ENCODE results near the gene OPCML.

OPCML gene

DNA sequence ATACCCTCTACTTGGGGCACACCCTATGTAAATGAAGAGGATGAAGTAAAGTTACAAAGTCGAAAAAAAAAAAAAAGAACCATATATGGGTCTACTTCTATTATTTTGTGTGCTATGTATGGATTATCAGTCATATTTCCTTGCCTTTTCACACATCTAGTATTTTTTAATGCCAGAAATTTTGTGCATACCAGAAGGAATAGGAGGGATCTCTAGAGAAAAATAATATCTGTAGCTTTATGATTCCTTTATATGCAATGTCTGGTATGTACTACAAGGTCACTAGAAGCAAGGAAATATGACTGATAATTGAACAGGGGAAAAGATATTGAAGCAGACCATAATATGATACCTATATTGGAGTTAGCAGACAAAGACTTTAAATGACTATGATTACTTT is 713.4 kb downstream of the OPCML start:
- no peak for FAIRE-seq

GRCh38 chr11:132817387-132817786 is 714.9 kb downstream of the OPCML start:
- FAIRE-seq, result no peak

DNA sequence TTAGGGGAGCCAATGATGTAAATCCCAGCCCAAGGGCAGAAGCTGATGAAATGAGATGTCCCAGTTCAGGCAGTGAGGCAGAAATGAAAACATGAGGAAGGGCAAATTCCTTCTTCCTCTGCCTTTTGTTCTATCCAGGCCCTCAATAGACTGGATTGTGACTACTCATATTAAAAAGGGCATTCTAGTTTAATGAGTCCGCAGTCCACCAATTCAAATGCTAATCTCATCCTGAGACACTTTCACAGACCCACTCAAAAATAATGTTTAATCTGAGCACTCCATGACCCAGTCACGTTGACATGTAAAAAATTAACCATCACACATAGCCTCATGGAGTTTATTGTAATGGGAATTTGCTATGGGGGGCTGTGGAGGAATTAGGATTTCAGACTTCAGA is 717.9 kb downstream of the OPCML start:
- FAIRE-seq, result no peak

- FAIRE-seq, result no peak
Measured at GRCh38 chr11:132811649-132812048, 720.7 kb downstream of the OPCML start.

- FAIRE-seq, result no peak
Measured at GRCh38 chr11:132809070-132809469, 723.2 kb downstream of the OPCML start.

DNA sequence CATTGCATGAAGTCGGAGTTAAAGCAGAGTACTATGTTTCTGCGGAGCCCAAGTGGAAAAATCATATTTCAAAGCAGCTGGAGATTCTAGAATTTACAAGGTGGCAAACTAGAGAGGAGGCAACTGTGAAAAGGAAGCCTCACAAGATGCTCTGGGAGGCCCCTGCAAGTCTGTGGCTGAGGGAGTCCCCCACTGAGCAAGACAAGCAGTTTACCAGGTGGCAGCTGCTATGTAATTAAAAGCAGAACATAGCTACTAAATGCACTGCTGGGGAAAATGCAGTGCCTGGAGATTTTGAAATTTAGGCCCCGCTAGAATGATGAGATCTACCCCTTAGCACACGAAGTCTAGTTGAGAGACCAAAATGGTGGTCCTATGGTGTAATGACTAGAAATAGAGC is 728.0 kb downstream of the OPCML start:
- FAIRE-seq, result no peak

- FAIRE-seq, result no peak
Measured at GRCh38 chr11:132803436-132803835, 728.9 kb downstream of the OPCML start.

DNA sequence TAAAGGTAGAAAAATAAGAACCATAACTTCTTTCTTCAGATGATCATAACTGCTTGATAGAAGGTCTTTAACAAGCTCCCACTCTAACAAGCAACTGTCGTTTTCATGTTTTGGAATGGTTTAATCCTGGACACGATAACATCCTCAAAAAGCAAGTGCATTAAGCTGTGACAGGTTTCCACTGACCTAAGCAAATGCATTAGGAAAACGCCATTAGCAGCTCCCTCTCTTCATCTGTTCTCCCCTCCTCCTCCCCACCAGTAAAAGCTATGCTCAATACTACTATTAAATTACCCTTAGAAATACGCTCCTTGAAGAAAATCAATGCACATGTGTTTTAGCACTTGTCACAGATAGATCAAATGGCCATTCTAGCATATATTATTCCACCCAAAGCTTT is 729.4 kb downstream of the OPCML start:
- FAIRE-seq, result no peak

DNA sequence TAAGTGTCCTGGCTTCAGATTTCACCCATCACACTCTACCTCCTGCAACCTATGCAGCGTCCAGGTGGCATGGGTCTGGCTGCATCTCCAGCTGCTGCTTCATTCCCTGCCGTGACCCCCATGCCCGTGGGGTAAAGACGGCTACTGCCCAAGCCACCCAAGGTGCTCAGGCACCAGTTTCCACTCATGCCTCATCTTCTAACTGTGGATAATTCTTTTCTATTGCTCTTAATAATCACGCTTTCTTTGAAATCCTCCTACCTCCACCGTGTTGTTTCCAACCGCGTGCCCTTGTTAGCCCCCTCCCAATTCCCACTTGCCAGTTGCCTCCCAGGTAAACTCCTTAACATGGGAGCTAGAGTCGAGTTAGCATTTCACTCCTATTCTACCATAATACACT is 738.5 kb downstream of the OPCML start:
- FAIRE-seq, result no peak

- no peak for FAIRE-seq
Measured at GRCh38 chr11:132792341-132793140, 739.8 kb downstream of the OPCML start.

DNA sequence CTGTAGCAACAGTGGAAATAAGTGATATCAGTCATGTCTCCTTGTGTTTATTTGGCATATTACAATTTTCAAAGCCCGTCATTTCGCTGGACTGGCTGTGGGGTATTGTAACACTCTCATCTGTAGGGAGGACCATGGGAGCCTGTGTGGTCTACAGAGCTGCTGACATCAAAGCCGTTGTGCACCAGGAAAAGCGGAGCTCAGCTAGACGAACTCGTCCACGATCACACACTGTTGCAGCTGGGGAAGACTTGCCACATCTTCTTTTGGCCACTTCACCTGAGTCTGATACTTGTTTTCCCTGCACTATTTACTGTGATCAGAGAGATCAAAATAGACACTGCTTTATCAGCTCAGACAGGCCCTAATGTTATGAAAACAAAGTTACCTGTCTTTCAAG is 741.3 kb downstream of the OPCML start:
- no peak for FAIRE-seq

- FAIRE-seq, result no peak
Measured at GRCh38 chr11:132790466-132790865, 741.8 kb downstream of the OPCML start.

- no peak for FAIRE-seq
Measured at GRCh38 chr11:132788816-132789325, 743.4 kb downstream of the OPCML start.

DNA sequence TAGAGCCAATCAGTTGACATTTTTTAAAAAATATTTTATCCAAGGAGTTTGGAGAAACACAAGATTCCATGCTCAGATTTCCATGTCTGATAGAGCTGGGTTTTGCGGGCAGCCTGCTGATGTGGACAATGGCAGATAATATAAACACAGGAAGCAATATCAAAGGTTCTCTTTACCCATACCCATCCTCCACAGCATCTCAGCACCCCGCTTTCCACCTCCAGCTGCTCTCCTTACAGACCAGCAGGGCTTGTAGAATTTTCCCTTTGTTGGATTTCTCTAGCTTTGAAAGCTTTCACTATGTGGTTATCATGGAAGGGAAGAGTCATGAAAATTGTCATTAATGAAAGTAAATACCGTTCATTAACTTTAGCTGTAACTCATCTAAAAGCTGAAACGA is 746.4 kb downstream of the OPCML start:
- no peak for FAIRE-seq

- FAIRE-seq, result no peak
Measured at GRCh38 chr11:132784441-132784840, 747.9 kb downstream of the OPCML start.

DNA sequence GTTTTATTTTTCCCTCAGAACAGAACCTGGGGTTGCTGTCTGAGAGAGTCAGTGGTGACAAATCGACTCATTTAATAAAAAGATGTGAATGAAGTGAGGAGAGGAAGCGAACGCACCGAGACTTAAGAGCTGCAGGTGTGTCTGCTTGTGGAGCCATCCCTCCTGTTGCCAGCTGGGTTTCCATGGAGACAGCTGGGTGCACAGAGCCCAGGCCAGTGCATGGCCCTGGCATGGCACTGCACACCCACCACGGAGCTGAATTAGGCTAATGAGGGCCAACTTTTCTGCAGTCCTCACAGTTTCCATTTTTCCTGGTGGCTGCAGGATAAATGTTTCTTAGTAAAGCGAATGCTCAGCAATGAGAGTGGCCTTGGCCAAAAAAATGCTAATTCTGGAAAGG is 750.2 kb downstream of the OPCML start:
- FAIRE-seq, result no peak

DNA sequence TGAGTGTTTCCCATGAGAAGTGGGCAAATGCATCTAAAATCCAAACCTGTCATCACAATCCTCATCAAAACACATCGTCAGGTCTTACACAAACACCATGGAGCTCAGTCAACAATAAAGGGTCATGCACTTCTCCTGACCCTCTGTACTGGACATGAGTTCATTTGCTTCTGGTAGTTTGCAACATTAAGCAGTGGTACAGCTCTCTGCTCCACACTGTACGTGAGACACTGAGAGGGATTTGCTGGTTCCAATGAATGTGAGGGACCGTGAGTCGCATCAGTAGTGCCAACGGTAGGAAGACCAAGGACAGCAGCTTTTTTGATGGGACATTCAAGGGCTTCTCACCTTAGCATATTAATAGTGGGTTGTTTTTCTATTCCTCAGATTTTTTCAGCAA is 752.3 kb downstream of the OPCML start:
- no peak for FAIRE-seq

DNA sequence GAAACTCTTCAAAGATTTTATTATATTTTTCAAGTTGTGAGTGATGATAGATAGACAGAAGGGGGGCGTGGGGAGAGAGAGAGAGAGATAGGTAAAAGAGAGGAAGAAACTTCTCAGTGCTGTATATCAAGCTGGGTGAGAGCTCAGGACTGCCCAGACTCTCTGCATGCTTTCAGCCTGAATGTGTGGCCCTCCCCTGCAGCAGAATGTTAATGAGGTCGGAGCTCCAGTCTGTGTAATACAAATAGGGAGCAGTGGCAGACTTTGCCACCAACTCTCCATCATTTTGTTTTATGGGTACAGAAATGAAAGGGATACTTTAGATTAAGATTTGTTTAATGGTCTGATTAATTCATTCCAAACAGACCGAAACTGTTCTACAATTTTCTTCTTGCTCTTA is 752.8 kb downstream of the OPCML start:
- FAIRE-seq, result no peak

DNA sequence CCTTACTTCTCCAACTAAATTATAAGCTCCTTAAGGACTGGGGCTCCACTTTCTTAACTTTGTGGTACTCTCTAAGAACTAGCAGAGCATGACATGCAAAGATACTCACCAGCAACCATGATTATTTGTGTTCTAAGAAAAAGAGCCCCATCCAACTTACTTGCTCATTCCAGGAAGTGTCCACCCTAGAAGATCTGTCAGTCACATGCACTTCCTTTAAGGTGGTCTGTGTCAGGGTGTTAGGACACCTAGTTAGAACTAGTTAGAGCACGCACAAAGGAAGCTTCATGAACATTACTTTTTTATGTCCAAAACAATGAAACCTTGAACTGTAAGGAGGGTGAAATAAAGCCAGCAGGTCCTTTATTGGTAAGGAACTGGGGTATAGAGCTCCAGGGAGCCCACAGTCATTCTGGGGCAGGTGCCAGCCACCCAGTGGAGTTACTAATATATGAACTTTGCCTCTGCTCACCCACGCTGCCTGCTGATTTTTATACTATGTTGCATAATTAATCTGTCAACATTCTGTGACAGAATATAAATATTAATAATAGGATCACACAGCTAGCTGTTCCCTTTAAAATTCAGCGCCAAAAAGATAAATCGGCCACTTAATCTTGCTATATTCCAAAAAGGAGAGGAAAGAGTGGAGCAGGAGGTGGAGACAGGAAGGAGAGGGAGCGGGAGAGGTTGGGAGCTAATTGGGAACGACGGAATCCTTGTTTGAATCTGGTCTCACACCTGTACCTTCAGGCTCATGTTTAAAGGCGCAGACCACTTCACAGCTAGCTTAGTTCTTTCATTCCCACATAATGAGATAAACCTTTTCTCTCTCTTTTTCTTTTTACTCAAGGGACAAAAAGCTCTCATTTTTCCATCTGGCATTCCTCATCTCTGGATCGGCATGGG is 755.0 kb downstream of the OPCML start:
- FAIRE-seq, result no peak

DNA sequence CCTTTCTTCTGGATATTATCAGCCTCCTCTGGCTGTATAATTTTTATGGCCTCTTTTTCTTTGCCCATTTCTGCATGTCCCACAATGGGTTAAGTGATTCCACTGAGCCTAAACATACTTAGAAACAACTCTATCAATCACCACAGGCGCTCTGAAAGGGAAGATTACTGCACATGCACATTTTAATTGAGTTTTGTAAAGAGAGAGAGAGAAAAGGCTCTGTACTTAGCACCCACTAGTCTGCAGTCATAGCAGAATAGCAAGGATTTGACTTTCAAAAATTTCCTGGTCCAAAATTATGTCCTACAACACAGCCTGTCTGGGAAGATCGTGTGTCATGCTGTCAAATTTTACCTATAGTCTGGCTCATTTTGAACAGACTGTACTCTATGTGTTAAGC is 758.5 kb downstream of the OPCML start:
- FAIRE-seq, result no peak

GRCh38 chr11:132772703-132773545 is 759.4 kb downstream of the OPCML start:
- FAIRE-seq, result no peak

DNA sequence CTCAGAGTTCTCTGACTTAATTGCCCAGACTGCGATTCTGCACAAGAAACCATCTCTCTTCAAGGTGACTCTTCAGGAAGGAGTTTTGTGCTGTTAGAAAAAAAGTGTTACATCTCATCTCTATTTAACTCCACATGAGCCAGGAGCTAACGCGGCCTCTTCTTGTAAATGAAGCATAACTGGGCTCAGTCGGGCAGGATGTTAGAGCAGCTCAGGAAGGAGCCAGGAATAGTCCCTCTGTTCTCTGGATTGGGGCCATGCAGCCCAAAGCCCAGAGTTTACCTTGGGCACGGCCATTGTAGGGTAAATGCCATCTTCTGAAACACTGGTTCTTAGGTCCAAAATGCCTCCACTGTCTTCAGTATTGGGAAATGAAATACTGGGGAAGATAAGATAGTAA is 760.6 kb downstream of the OPCML start:
- FAIRE-seq, result no peak

Measured in TTC549 (cell line).